Measurements from ENCODE around the gene LRMDA. TPM values are rescaled to one million over a fixed set of nuclear protein-coding genes. Genes with fewer than 3 reads are reported as not detected.

Gene LRMDA
- total and polyA plus RNA-seq, 2 of the 13 experiments (the other 11 are each of a cell fraction or from before 2014, with no cell fraction given) = 13.4 to 22.0 TPM

GRCh38 chr10:76336213-76336963 is 905.0 kb downstream of the LRMDA start (continued):
- TF ChIP-seq ZNF121 (CRISPR knock-in tag; IDR thresholded peaks at IDR 0.05) (no peak), LBX2 (CRISPR knock-in tag; IDR thresholded peaks at IDR 0.05; ENCODE audit: borderline replicate concordance) (no peak), ZMYM4 (CRISPR knock-in tag; IDR thresholded peaks at IDR 0.05) (peak; percentile 62), CENPT (CRISPR knock-in tag; IDR thresholded peaks at IDR 0.05; ENCODE audit: low read depth) (no peak), MAF1 (CRISPR knock-in tag; IDR thresholded peaks at IDR 0.05; ENCODE audit: borderline replicate concordance) (no peak), ZNF256 (CRISPR knock-in tag; conservative IDR thresholded peaks at IDR 0.05) (no peak), EHMT2 (IDR thresholded peaks at IDR 0.05; ENCODE audit: borderline replicate concordance, low read depth, low read length) (peak; percentile 64; the same call in 1 of the 2 replicates), MNT (IDR thresholded peaks at IDR 0.05) (no peak), ZNF331 (CRISPR knock-in tag; IDR thresholded peaks at IDR 0.05) (peak; percentile 49; the same call in 1 of the 2 replicates), BCL3 (CRISPR knock-in tag; IDR thresholded peaks at IDR 0.05) (no peak), GLMP (CRISPR knock-in tag; IDR thresholded peaks at IDR 0.05; ENCODE audit: borderline replicate concordance) (no peak), ZNF614 (CRISPR knock-in tag; IDR thresholded peaks at IDR 0.05; ENCODE audit: borderline replicate concordance) (peak; percentile 72; the same call in 1 of the 2 replicates), RBAK (CRISPR knock-in tag; IDR thresholded peaks at IDR 0.05) (no peak), PAWR (CRISPR knock-in tag; IDR thresholded peaks at IDR 0.05; ENCODE audit: borderline replicate concordance) (no peak), ZNF138 (CRISPR knock-in tag; IDR thresholded peaks at IDR 0.05; ENCODE audit: low read depth) (no peak), HDAC6 (IDR thresholded peaks at IDR 0.05; ENCODE audit: low read depth, low read length) (no peak), CSRNP2 (CRISPR knock-in tag; conservative IDR thresholded peaks at IDR 0.05; ENCODE audit: low read depth) (no peak), ZNF747 (CRISPR knock-in tag; IDR thresholded peaks at IDR 0.05; ENCODE audit: borderline replicate concordance) (no peak), ARNTL (CRISPR knock-in tag; IDR thresholded peaks at IDR 0.05) (no peak), SKI (IDR thresholded peaks at IDR 0.05; ENCODE audit: partially characterized antibody) (no peak), ZNF761 (CRISPR knock-in tag; conservative IDR thresholded peaks at IDR 0.05) (no peak), NR2F1 (CRISPR knock-in tag; IDR thresholded peaks at IDR 0.05) (peak in 1 of 2 experiments; percentile 63; a peak in 1 of 4 replicates), ZNF709 (CRISPR knock-in tag; IDR thresholded peaks at IDR 0.05) (no peak), CAMTA2 (CRISPR knock-in tag; IDR thresholded peaks at IDR 0.05; ENCODE audit: borderline replicate concordance) (no peak)

Data from HepG2 (cell line).